KMS-11 (cell line): Measurements from ENCODE around the gene SSBP3.

Experiments used
- H2AFZ ChIP-seq: fragments of 200-600 bp; sonication (generic); 2 replicates; pipeline ENCODE4 v1.6.1; 2016; ENCODE audit warnings: antibody characterized with exemption, mixed run types, low read depth
- H3K27ac ChIP-seq: fragments of 200-600 bp; sonication (generic); 2 replicates; pipeline ENCODE4 v1.6.1; 2016; ENCODE audit warnings: mild to moderate bottlenecking, mixed run types
- H3K27me3 ChIP-seq: fragments of 200-600 bp; sonication (generic); 2 replicates; pipeline ENCODE4 v1.6.1; 2017; ENCODE audit warnings: mild to moderate bottlenecking, low read depth, mixed run types, moderate library complexity; ENCODE audit not compliant: insufficient read depth
- H3K36me3 ChIP-seq: fragments of 200-600 bp; sonication (generic); 2 replicates; pipeline ENCODE4 v1.6.1; 2017; ENCODE audit warnings: mild to moderate bottlenecking, mixed run types; ENCODE audit not compliant: insufficient read depth
- H3K4me1 ChIP-seq: fragments of 200-600 bp; sonication (generic); 2 replicates; pipeline ENCODE4 v1.6.1; 2016; ENCODE audit warnings: mild to moderate bottlenecking, low read depth, mixed run types; ENCODE audit not compliant: poor library complexity, severe bottlenecking
- H3K4me2 ChIP-seq: fragments of 200-600 bp; sonication (generic); 2 replicates; pipeline ENCODE4 v1.7.0; 2016; ENCODE audit warnings: mild to moderate bottlenecking, mixed run types
- H3K4me3 ChIP-seq: fragments of 200-600 bp; sonication (generic); IDR thresholded peaks from 2 replicates; pipeline ENCODE4 v1.6.1; 2017; ENCODE audit warnings: low read depth, low read length, mixed read lengths; ENCODE audit not compliant: insufficient read depth
- H3K79me2 ChIP-seq: fragments of 200-600 bp; sonication (generic); 2 replicates; pipeline ENCODE4 v1.6.1; 2016; ENCODE audit warnings: low read depth, mixed run types; ENCODE audit not compliant: insufficient read depth
- H3K9ac ChIP-seq: fragments of 200-600 bp; sonication (generic); 2 replicates; pipeline ENCODE4 v1.6.1; 2016; ENCODE audit warnings: mild to moderate bottlenecking, mixed run types
- H4K20me1 ChIP-seq: fragments of 200-600 bp; sonication (generic); 2 replicates; pipeline ENCODE4 v1.6.1; 2016; ENCODE audit warnings: mild to moderate bottlenecking, mixed run types; ENCODE audit not compliant: insufficient read depth
- TF ChIP-seq, protein P1 (sequence below): fragments of 200-600 bp; sonication (generic); conservative IDR thresholded peaks from 2 replicates; pipeline ENCODE4 v1.6.1; 2017; ENCODE audit warnings: low read depth, mild to moderate bottlenecking, antibody characterized with exemption, low read length, moderate library complexity, mixed read lengths

Gene SSBP3

GRCh38 chr1:54282101-54282847 lies 123.9 kb downstream of the SSBP3 start:
- no peak overlapping the region for H3K4me3 ChIP-seq
- H3K9ac ChIP-seq = no peak overlapping the region
- no peak overlapping the region for H3K4me2 ChIP-seq
- no peaks in the 10 kb centered on the region for H3K27me3 ChIP-seq
- H3K4me1 ChIP-seq = peaks cover 12% of the 10 kb centered on the region
- 0 out of 2 replicates have a peak, but pooled peaks cover 3% of the 10 kb centered on the region for H3K79me2 ChIP-seq
- no peak overlapping the region for H2AFZ ChIP-seq
- H3K27ac ChIP-seq = no peak overlapping the region
- no peaks in the 10 kb centered on the region for H3K36me3 ChIP-seq
- TF ChIP-seq, protein P1, sequence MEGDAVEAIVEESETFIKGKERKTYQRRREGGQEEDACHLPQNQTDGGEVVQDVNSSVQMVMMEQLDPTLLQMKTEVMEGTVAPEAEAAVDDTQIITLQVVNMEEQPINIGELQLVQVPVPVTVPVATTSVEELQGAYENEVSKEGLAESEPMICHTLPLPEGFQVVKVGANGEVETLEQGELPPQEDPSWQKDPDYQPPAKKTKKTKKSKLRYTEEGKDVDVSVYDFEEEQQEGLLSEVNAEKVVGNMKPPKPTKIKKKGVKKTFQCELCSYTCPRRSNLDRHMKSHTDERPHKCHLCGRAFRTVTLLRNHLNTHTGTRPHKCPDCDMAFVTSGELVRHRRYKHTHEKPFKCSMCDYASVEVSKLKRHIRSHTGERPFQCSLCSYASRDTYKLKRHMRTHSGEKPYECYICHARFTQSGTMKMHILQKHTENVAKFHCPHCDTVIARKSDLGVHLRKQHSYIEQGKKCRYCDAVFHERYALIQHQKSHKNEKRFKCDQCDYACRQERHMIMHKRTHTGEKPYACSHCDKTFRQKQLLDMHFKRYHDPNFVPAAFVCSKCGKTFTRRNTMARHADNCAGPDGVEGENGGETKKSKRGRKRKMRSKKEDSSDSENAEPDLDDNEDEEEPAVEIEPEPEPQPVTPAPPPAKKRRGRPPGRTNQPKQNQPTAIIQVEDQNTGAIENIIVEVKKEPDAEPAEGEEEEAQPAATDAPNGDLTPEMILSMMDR = no peak
- H4K20me1 ChIP-seq = no peaks in the 10 kb centered on the region

GRCh38 chr1:54280651-54281050 lies 125.5 kb downstream of the SSBP3 start:
- Histone ChIP-seq H2AFZ (no peak overlapping the region), H3K27ac (no peak overlapping the region), H4K20me1 (no peaks in the 10 kb centered on the region), H3K36me3 (no peaks in the 10 kb centered on the region), H3K79me2 (0 out of 2 replicates have a peak, but pooled peaks cover 3% of the 10 kb centered on the region), H3K4me3 (no peak overlapping the region), H3K4me2 (no peak overlapping the region), H3K9ac (no peak overlapping the region), H3K27me3 (no peaks in the 10 kb centered on the region), H3K4me1 (peaks cover 17% of the 10 kb centered on the region)
- TF ChIP-seq, protein P1 = no peak

DNA sequence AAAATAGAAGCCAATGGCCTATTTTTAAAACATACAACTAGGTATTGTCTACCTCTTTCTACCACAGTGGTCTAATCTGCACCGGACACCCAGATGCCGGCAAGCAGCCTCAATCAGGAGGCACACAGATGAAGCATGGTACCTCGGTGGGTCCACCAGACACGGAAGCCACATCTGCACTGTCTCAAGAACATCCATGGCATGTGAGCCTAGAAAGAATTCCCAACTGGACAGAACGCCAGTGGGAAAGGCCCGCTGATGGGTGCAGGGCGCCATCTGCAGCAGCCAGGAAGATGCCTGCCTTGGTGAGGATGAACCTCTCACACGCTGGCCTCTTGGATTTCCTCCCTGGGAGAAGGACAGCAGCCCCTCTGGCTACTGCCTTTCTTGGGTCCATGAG lies 126.7 kb downstream of the SSBP3 start:
- Histone ChIP-seq H3K4me2 (no peak overlapping the region), H2AFZ (no peak overlapping the region), H3K27me3 (no peaks in the 10 kb centered on the region), H4K20me1 (no peaks in the 10 kb centered on the region), H3K9ac (no peak overlapping the region), H3K27ac (no peak overlapping the region), H3K4me3 (no peak overlapping the region), H3K79me2 (no peaks in the 10 kb centered on the region), H3K36me3 (no peaks in the 10 kb centered on the region), H3K4me1 (peaks cover 17% of the 10 kb centered on the region)
- TF ChIP-seq, protein P1 = no peak

- Histone ChIP-seq H3K4me3 (no peak overlapping the region), H3K27me3 (no peaks in the 10 kb centered on the region), H3K4me2 (no peak overlapping the region), H3K9ac (no peak overlapping the region), H3K27ac (no peak overlapping the region), H3K36me3 (no peaks in the 10 kb centered on the region), H4K20me1 (no peaks in the 10 kb centered on the region), H3K79me2 (no peaks in the 10 kb centered on the region), H2AFZ (no peak overlapping the region), H3K4me1 (peaks cover 17% of the 10 kb centered on the region)
- TF ChIP-seq, protein P1 = no peak
Measured at GRCh38 chr1:54278941-54279422, 127.2 kb downstream of the SSBP3 start.
